ENCODE results near the gene MVB12A. TPM values are rescaled to one million over a fixed set of nuclear protein-coding genes. Genes with fewer than 3 reads are reported as not detected.

Gene MVB12A
- total and polyA plus RNA-seq, 2 experiments from 2014 or later, result 36.6 to 60.3 TPM

- ATAC-seq, result peak; percentile 25; the same call in 2 of the 3 replicates
- no peak within 1 kb of the TSS for H3K27ac Mint-ChIP-seq
These were observed 42.8 kb upstream of the MVB12A start, which contains the start of gene PLVAP for GRCh38 chr19:17376935-17377600. TSS of gene PLVAP (minus strand) at chr19:17377342. CDS start at chr19:17377288, 54 bp downstream.

GRCh38 chr19:17378271-17378670 lies 41.6 kb upstream of the MVB12A start:
- no peaks in the 10 kb centered on the region for H3K27me3 ChIP-seq (ENCODE audit: insufficient read depth)
- H3K79me2 ChIP-seq (replicated peaks; ENCODE audit: insufficient read depth), result no peaks in the 10 kb centered on the region
- no peak for TF ChIP-seq NANOG (IDR thresholded peaks at IDR 0.05; ENCODE audit: borderline replicate concordance)
- TF ChIP-seq EZH2 (IDR thresholded peaks at IDR 0.05; ENCODE audit: low read depth, unreplicated experiment), result no peak
- no peak for TF ChIP-seq ZNF331 (CRISPR knock-in tag; IDR thresholded peaks at IDR 0.05; ENCODE audit: low read depth)
- TF ChIP-seq POLR2AphosphoS5 (IDR thresholded peaks at IDR 0.05; ENCODE audit: low read depth), result no peak
- no peak for TF ChIP-seq CREB1 (CRISPR knock-in tag; IDR thresholded peaks at IDR 0.05; ENCODE audit: low read depth)
- TF ChIP-seq JUNB (IDR thresholded peaks at IDR 0.05; ENCODE audit: unreplicated experiment), result no peak
- H3K27me3 Mint-ChIP-seq (ENCODE audit: insufficient read depth, low read depth, poor library complexity), result peaks cover 19% of the 10 kb centered on the region
- ATAC-seq (no peak), DNase-seq (ENCODE audit: low spot score) (no peak)
- H3K27ac ChIP-seq (ENCODE audit: low read depth), result no peak overlapping the region
- H3K4me3 ChIP-seq, result no peak overlapping the region
- peaks cover 6% of the 10 kb centered on the region; the same call in 1 of the 2 replicates for H3K4me1 ChIP-seq (ENCODE audit: insufficient read depth)
- H3K4me3 Mint-ChIP-seq, result no peak overlapping the region
- H3K36me3 Mint-ChIP-seq (ENCODE audit: low read depth), result peaks cover 7% of the 10 kb centered on the region; the same call in 2 of the 3 replicates
- peak overlapping the region; percentile 52; the same call in 1 of the 2 replicates for H2AFZ ChIP-seq
- no peaks in the 10 kb centered on the region for H4K20me1 ChIP-seq (replicated peaks; ENCODE audit: insufficient read depth)
- H3K9me2 ChIP-seq (ENCODE audit: insufficient read depth), result no peaks in the 10 kb centered on the region
- no peak overlapping the region; the same call in 1 of the 2 replicates for H3K27ac Mint-ChIP-seq
- H3K4me1 Mint-ChIP-seq, result peaks cover 12% of the 10 kb centered on the region
- 0 out of 2 replicates have a peak, but pooled peaks cover 6% of the 10 kb centered on the region for H3F3A ChIP-seq (replicated peaks; ENCODE audit: low read depth)
- peaks cover 10% of the 10 kb centered on the region for H3K9me3 Mint-ChIP-seq
- no peak overlapping the region for H3K4me2 ChIP-seq
- no peaks in the 10 kb centered on the region for H3K36me3 ChIP-seq (ENCODE audit: insufficient read depth)

More at GRCh38 chr19:17376935-17377600, 42.8 kb upstream of the MVB12A start, which contains the start of gene PLVAP:
- Histone ChIP-seq H3K79me2 (replicated peaks; ENCODE audit: insufficient read depth) (no peaks in the 10 kb centered on the region), H3K27ac (ENCODE audit: low read depth) (no peak within 1 kb of the TSS), H3K4me1 (ENCODE audit: insufficient read depth) (no peaks in the 10 kb centered on the region; the same call in 1 of the 2 replicates), H3K27me3 (ENCODE audit: insufficient read depth) (no peaks in the 10 kb centered on the region), H3K9me2 (ENCODE audit: insufficient read depth) (no peaks in the 10 kb centered on the region), H3F3A (replicated peaks; ENCODE audit: low read depth) (0 out of 2 replicates have a peak, but pooled peaks cover 3% of the 10 kb centered on the region), H3K36me3 (ENCODE audit: insufficient read depth) (no peaks in the 10 kb centered on the region), H4K20me1 (replicated peaks; ENCODE audit: insufficient read depth) (no peaks in the 10 kb centered on the region), H3K4me3 (no peak within 1 kb of the TSS), H2AFZ (peak within 1 kb of the TSS; percentile 52), H3K4me2 (no peak within 1 kb of the TSS)
- H3K36me3 Mint-ChIP-seq (ENCODE audit: low read depth), result peaks cover 7% of the 10 kb centered on the region; the same call in 2 of the 3 replicates
- peaks cover 20% of the 10 kb centered on the region for H3K27me3 Mint-ChIP-seq (ENCODE audit: insufficient read depth, low read depth, poor library complexity)
- no peak for DNase-seq (ENCODE audit: low spot score)
- H3K9me3 Mint-ChIP-seq, result peaks cover 10% of the 10 kb centered on the region
- no peak within 1 kb of the TSS for H3K4me3 Mint-ChIP-seq
- H3K4me1 Mint-ChIP-seq, result peaks cover 6% of the 10 kb centered on the region
- TF ChIP-seq STAT1 (IDR thresholded peaks at IDR 0.05; ENCODE audit: unreplicated experiment), result no peak

GRCh38 chr19:17379221-17379631 lies 40.6 kb upstream of the MVB12A start:
- H4K20me1 ChIP-seq (replicated peaks; ENCODE audit: insufficient read depth), result no peaks in the 10 kb centered on the region
- H3F3A ChIP-seq (replicated peaks; ENCODE audit: low read depth), result 0 out of 2 replicates have a peak, but pooled peaks cover 10% of the 10 kb centered on the region
- no peaks in the 10 kb centered on the region for H3K36me3 ChIP-seq (ENCODE audit: insufficient read depth)
- no peak for TF ChIP-seq ZNF114 (CRISPR knock-in tag; IDR thresholded peaks at IDR 0.05)
- no peak for TF ChIP-seq NANOG (IDR thresholded peaks at IDR 0.05; ENCODE audit: borderline replicate concordance)
- TF ChIP-seq EZH2phosphoT487 (IDR thresholded peaks at IDR 0.05; ENCODE audit: unreplicated experiment), result no peak
- no peaks in the 10 kb centered on the region for H3K27me3 ChIP-seq (ENCODE audit: insufficient read depth)
- peak overlapping the region; percentile 60; the same call in 1 of the 2 replicates for H3K4me2 ChIP-seq
- H3K4me3 ChIP-seq, result no peak overlapping the region
- no peaks in the 10 kb centered on the region for H3K79me2 ChIP-seq (replicated peaks; ENCODE audit: insufficient read depth)
- peak overlapping the region; percentile 60; the same call in 1 of the 2 replicates for H3K27ac Mint-ChIP-seq
- no peak overlapping the region for H3K27ac ChIP-seq (ENCODE audit: low read depth)
- peaks cover 24% of the 10 kb centered on the region for H3K27me3 Mint-ChIP-seq (ENCODE audit: insufficient read depth, low read depth, poor library complexity)
- H3K4me1 Mint-ChIP-seq, result peaks cover 12% of the 10 kb centered on the region
- peaks cover 10% of the 10 kb centered on the region for H3K9me3 Mint-ChIP-seq
- H3K4me3 Mint-ChIP-seq, result no peak overlapping the region; the same call in 2 of the 3 replicates
- DNase-seq (ENCODE audit: low spot score), result peak; percentile 74
- H2AFZ ChIP-seq, result peak overlapping the region; percentile 74
- H3K4me1 ChIP-seq (ENCODE audit: insufficient read depth), result peaks cover 6% of the 10 kb centered on the region; the same call in 1 of the 2 replicates
- peaks cover 7% of the 10 kb centered on the region; the same call in 2 of the 3 replicates for H3K36me3 Mint-ChIP-seq (ENCODE audit: low read depth)
- no peaks in the 10 kb centered on the region for H3K9me2 ChIP-seq (ENCODE audit: insufficient read depth)
- peak; percentile 80 for ATAC-seq
